ENCODE results near the gene AXIN1.
A peak's percentile ranks its signal among the peaks of the same experiment; 100 is the strongest.
"Not testable (repeated sequence)": the region's sequence is repeated elsewhere in the genome, so short reads cannot be mapped to it uniquely, and the experiment has no call there.

The AXIN1 gene

DNA sequence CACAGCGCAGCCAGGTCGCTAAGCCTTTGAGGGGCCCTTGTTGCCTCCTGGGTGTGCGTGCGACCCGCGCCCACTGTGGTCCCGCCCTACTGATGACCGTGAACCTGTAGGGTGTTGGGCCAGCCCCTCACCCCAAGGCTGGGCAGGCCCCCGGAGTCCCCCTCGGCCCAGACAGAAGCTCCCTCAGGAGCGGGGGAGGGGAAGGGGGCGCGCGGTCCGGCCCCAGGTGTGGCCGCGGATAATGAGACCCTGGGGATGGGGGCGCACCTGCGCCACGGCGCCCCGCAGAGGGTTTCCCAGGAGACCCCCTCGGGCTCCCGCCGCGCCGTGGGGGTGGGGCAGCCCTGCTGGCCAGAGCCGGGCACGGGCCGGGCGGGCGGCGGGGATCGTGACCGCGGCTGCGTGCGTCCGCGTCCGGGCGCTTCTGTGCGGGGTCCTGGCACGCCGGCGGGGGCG, 72.5 kb downstream of the AXIN1 start:
- peak; percentile 51 for DNase-seq

DNA sequence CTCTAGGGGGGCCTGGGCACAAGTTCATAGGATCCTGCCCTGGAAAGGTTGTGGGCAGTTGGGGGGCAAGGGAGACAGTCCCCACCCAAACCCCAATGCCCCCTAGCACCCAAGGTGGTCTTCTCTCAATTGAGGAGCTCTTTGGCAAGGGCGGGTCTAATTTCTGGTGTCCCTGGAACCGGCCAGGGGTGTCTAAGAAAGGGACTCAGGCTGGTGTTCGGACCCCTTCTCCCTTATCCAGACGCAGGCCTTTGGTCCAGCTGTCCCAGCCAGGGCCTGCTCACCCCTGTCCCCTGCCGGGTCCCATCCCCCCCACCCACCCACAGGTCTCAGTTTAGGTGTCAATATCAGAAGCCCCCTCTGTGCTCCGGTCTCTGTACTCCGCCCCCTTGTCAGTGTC, 73.0 kb downstream of the AXIN1 start:
- DNase-seq, result no peak

DNA sequence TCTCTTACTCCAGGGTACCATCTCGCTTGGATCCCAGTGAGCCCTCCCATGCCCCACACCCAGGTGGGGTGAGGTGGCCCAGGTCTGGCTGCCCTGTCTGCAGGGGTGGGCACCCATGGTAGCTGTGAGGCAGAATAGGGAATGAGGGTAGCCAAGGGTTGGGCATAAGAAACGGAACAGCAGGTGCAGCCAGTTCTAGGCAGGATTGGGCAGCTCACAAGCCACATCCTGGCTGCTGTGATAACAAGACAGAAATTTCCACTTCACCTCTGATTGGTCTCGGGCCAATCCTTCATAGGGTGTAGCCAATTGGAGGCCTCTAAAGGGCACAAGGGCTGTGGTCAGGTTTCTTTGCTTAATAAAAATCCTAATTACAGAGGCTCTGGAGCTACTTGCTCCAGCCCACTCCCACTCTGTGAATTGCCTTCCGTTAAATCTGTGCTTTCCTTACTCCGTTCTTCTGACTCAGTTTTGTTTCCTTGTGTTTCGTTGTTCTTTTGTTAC, 73.6 kb downstream of the AXIN1 start:
- DNase-seq, result peak; percentile 88

DNA sequence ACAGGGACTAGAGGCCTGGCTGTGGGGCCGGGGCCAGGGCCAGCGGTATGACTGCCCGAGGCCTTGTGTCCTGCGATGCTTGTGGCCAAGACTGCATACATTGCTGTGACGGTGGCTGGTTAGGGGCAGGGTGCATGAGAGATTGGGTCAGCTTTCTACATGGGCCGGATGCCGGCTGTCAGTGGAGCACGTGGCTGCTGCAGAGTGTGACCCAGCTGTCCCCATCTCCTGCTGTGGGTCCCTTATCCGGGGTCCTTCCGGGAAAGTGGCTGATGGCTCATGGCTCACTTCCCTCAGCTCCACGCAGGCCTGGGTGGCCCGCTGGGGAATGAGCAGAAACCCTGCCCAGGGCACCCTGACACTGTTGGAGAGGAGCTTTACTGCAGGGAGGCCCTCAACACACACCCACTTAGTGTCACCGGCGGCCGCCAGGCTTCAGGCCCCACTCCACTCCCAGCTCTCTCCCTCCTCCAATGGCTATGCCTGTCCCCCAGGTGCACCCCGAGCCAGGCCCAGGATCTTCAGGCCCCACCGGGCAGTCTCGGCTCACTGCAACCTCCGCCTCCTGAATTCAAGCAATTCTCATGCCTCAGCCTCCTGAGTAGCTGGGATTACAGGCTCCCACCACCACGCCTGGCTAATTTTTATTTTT, 76.0 kb downstream of the AXIN1 start:
- no peak for DNase-seq

DNA sequence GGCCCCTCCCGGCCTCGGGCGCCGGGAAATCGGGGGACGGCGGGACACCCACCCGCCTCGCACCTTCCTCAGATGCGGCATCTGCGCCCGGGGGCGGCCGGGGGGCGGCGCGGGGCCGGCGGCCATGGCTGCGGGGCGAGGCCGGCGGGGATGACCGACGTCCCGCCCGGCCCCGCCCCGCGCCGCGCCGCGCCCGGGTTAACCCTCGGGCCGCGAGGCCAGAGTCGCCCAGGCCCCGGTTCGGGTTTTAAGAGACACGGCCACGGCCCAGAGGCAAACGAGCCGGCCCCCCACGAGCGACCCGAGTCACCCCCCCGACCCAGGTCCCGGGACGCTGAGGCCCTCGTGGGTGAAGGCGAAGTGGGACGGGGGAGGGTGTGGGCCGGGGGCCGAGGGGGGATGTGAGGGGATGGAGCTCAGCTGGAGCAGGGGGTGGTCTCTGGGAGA, 76.7 kb downstream of the AXIN1 start, which contains the start of gene RGS11:
RGS11 (minus strand) TSS at position 159 of the 447 bp plus-strand sequence; CDS start at position 126, 33 bp downstream.
- DNase-seq, result no peak

DNA sequence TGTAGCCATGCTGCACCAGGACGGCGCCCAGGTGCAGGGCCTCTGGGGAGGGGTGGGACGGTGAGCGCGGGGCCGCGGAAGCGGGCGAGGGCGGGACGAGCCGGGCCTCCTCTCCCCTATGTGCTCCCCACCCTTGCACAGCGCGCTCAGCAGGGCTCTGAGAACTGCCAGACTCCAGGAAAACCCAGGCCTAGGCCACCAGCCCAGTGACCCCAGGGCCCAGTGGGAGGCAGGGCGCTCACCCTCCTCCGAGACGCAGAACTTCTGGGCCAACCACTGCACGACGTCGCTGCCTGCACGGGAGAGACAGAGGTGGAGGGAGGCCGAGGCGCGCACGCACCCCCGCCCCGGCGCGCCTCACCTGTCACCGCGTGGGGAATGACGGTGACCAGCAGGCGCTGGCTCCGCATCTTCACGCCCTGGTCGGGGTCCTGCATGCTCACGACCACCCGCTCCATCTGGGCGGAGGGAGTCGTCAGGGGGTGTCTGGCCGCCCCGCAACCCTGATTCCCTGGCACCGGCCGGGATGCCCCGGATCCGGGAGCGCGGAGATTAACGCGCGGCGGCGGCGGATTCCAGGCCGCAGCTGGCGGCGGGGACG, 77.4 kb downstream of the AXIN1 start:
- DNase-seq, result peak; percentile 40

DNA sequence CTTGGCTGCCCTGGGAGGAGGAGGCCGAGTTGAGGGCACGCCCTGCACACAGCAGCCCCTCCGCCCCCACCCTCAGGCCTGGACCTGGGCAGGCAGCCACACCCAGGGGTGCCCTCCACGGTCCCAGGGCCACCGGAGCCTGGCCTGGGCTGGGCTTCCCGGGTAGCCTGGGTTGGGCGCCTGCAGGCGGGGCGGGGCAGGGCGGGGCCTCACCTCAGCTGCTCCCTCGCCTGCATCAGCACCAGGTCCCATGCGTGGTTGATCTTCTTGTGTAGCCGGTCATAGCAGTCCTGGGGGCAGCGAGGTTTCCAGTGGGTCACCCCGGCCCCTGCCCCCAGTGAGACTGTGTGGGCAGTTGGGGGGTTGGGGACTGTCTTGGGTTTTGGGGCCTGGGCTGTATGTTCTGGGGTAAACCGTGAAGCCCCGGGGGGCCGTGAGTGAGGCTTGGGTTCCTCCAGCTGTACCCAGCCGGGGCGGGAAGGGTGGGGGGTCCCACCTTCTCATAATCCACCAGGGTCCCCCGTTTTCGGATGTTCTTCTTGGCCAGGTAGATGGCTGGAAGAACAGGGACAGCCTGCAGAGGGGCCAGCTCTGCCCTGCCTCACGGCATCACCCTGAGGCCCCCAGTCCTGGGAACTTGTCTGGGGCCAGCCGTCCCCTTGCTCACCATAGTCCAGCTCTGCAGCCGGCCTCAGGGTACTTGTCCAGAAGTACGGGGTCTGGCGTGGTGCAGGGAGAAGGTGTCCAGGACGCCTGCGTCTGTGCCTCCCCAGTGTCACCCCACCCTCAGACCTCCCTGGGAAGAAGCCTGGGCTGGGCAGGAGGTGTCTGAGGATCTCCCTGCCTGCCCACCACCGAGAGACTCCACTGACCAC, 78.7 kb downstream of the AXIN1 start:
- peak; percentile 12 for DNase-seq

DNA sequence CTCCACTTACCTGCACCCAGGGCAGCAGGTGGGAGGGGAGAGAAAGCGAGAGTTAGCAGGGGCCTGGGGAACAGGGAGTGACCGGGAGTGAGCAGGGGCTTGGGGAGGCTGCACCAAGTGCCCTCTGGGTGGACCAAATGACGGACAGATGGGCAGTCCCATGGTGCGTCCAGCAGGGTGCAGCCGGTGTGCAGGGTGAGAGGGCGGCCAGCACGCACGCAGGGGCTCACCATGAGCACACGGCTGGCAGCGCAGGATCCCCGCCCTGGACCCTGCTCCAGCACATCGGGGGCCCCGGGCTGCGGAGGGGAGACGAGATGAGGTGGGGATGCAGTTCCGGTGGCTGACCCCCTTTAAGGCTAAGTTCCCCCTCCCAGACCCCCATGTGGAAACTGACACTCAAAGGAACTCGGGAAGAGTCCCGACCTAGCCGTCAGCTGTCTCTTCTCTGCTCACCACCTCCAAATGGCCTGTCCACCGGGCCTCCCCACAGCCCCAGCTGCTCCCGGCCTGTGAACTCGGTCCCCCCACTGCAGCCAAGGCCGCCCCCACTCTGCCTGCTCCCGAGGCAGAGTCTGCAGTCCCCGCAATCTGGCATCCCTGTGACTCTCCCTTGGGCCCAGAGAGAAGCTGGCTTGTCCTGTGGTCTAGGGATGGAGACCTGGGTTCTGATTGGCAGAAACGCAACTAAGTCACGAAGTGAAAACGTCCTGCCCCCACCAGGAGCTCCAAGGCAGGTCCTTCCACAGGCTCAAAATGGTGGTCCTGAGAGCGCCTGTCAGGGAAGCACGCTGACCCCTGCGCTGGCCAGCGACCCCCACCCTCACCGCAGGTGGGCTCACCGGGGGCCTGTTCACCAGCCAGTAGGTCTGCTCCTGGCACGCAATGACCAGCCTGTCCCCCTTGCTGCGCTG, 79.6 kb downstream of the AXIN1 start:
- no peak for DNase-seq

DNA sequence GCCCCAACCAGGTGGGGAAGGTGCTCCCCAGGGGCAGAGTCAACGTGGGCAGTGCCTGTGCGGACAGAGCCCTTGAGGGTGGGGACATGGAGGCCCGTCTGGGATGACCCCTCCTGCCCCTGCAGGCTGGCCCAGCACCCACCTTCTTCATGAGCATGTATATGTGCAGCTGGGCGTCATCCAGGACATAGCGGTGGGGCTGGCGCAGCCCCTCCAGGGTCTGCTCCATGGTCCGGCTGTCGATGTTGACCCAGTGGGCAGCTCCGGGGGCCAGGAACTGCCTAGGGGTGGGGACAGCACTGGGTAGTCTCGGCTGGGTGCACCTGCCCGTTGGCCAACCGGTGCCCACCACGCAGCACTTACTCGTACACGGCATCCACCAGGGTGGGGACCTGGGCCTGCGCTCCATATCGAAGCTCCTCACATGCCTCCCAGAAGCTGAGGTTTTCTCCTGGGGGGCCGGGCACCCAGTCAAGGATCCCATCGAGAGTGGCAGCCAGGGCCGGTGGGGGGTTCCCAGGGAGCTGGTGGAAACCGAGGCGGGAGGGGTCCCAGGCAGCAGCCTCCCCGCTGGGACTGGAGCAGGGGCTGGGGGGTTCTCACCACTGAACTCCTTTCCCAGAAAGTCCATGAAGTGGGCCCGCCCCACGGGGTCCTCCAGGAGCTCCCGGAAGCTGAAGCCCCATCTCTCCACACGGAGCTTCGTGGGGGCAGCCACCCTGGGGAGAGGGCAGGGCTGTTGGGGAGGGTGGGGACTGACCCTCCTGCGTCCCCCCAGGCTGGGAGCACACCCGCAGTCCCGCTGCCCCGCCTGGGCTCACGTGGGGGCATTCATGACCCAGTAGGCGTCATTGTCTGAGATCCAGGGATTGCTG, 81.9 kb downstream of the AXIN1 start:
- no peak for DNase-seq

DNA sequence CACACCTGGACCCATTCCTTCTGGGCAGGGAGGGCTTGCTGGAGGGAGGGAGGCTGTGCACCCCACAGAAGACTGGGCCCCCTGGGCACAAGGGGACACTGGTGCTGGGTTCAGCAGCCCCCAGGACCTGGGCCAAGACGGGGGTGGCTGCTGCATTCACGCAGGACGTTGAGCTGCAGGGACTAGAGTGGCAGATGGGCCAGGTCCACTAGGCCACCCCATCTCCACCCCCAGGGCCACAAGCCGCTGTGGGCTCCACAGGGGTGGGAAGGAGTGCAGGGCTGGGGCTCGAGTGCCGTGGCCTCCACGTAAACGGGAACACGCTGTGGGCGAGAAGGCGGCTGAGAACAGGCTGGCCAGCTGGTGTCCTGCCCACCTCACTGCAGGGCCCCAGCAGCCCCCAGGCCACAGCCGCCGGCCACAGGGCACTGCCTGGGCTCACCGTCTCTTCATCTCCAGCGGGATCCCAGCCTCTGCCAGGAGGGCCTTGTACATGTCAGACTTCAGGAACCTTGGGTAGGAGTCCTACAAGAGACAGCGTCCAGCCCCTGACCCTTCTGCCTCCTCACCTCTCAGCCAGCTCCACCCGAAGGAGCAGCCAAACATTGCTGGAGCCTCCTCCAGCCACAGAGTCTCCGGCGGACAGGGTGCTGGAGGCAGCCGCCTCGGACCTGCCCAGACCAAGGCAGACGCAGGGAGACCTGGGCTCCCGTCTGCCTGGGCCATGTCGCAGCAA, 83.3 kb downstream of the AXIN1 start:
- no peak for DNase-seq

DNA sequence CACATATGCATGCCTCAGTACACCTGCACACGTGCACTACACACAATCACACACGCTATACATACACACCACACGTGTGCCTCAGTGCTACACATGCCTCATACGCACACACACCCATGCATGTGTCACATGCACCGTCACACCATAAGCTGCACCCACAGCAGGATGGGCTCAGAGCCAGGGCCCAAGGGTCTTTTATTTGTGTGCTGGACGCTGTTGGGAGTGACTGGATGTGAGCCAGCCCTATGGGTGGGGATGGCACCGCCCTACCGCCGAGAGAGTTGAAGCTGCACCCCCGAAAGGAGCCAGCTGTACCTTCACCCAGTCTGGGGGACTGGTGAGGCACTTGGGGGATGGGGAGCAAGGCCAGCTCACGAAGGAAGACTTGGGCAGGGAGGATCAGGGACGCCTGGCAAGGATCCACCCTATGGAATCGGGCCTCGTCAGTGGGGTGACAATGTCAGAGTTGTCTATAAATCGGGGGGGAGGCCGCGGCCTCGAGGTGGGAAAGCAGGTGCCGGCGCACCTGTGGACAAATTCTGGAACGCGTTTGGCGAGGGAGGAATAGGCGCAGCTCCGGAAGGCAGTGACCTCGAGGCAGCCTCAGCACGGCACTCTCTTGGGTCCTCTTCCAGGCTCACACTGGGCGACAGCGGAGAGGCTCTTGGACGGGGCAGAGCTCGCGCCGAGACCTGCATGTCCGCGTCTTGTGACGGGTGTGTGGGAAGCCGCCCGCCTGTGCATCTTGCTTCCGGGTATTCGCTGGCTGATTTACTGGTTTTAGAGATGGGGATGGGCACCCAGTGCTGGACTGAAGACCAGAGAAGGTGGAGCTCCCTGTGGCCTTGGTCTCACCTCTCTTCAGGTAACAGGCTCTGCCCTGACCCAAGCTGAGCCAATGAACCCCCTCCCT, 84.1 kb downstream of the AXIN1 start:
- DNase-seq, result peak; percentile 72

DNA sequence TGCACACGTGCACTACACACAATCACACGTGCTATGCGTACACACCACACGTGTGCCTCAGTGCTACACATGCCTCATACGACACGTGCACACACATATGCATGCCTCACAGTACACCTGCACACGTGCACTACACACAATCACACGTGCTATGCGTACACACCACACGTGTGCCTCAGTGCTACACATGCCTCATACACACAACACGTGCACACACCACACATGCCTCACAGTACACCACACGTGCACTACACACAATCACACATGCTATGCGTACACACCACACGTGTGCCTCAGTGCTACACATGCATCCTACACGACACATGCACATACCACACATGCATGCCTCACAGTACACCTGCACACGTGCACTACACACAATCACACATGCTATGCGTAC, 85.0 kb downstream of the AXIN1 start:
- DNase-seq, result not testable (repeated sequence)

DNA sequence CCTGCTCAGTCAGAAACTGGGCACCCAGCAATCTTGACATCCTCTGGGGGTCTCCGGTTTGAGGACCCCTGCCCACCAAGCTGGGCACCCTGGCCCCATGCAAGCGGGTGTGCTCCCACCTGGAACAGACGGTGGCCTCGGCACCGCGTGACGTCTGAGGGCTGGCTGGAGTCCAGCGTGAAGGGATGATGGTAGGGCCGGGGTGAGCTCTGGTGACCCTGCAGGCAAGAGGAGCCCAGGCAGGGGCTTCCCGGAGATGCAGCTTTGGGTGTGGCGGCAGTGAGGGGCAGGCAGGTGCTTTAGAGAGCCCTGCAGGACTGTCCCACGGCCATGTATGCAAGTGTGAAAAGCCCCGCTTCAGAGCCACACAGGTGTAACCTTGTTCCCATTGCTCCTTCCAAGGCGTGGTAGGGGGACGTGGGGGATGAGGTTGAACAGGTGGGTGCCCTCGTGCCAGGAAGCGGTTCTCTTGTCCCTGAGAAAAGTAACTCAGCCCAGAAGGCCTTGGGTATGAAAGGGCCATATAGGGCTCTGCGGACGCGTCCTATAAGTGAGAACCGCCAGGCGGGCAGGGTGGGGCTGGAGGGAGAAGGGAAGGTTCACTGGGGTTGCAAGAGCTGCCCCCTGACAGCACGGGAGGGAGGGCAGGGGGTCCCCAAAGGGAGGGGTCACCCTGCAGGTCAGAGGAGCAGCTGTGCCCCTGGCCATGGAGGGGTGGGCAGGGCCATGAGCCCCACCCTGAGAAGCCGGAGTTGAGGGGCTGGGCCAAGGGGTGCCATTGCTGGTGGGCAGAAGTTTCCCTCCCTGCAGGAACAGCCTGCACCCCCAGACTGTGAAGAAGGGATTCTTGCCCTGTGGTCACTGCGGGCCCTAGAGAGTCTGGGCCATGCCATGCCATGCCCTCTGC, 86.0 kb downstream of the AXIN1 start:
- DNase-seq, result no peak

DNA sequence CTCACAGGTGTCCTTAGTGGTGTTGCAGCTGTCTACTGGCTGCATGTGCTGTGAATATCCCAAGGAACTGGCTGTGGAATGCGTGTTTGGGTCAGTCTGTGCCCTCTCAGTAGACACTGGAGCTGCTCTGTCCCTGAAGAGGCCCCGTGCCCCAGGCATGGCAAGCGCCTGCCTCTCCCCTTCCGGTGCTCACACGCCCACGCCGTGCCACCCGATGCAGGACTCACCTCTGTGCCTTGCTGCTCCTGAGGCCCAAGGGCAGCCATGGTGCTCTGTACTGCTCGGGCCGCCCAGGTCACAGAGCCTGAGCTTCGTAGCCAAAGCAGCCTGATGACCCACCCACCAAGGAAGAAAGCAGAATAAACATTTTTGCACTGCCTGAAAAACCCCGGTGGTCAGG, 86.8 kb downstream of the AXIN1 start:
- no peak for DNase-seq

DNA sequence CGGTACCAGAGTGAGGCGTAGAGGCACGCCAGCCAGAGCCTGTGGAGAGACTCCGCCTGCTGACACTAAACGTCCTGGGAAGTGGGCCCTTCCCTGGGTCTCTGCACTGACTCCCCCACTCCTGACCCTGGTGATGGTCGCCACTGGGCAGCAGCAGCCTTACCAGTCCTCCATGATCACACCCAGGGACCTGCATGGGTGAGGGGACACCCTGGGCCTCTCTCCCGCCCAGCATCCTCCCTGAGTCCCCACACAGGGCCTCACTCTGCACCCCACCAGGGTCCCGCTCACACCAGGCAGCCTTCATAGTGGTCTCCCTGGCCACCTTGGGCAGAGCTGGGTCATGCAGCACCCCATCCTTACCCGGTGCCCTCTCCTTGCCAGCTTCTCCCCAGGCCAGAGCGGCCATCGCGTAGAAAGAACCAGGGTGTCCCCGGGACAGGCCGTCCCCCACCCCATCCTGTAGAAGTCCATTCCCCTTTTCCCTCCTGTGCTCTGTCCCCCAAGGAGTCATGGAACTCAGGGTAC, 87.5 kb downstream of the AXIN1 start:
- no peak for DNase-seq

DNA sequence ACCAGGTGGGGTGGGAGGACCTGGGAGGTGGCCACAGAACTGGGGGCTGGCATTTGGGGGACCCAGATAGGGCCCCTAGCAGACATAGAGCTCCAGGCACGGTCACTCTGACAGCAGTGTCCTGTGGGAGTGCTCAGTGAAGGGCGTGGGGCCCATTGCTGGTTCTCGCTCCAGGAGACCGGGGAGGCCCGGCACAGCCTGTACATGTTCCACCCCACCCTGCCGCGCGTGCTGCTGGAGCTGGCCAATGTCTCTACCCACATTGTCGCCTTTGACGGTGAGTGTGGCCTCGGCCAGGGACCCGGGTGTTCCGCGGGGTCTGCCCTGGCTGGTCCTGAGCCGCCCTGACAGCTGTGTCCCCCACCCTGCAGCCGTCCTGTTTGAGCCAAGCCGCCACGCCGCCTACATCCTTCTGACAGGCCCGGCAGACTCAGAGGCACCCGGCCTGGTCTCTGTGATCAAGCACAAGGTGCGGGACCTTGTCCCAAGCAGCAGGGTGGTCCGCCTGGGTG, 88.0 kb downstream of the AXIN1 start:
- DNase-seq, result no peak

DNA sequence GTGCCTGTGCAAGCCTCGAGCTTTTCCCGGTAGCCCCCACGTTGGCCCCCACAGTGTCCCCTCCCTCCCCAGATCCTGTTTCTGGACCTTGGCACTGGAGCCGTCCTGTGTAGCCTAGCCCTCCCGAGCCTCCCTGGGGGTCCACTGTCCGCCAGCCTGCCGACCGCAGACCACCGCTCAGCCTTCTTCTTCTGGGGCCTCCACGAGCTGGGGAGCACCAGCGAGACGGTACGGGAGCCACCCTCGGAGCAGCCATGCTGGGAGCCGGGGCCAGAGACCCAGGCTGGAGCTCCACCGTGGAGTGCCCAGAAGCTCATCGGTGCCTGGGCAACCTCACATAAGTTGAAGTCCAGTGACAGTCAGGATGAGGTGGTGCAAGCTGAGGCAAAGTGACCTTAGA, 88.6 kb downstream of the AXIN1 start:
- no peak for DNase-seq
